PC-9 (cell line): ENCODE measurements around the gene ANKRD24. TPM values are rescaled to one million over a fixed set of nuclear protein-coding genes. Genes with fewer than 3 reads are reported as not detected.
A peak's percentile ranks its signal among the peaks of the same experiment; 100 is the strongest.

Source experiments
- BruUV-seq: library from RNA; stranded (reverse); fragments of 400-500 nt; replicated peaks from 2 replicates; lab custom pipeline; 2021; lab: Mats Ljungman, UMichigan
- CTCF ChIA-PET: fragments of 300-600 bp; sonication (Branson Sonifier 250); formaldehyde crosslinking; loops from one replicate; lab custom pipeline; 2022; ENCODE audit warnings: antibody characterized with exemption; lab: Charles Lee
- POLR2A ChIA-PET: fragments of 300-600 bp; sonication (Branson Sonifier 250); formaldehyde crosslinking; loops from one replicate; lab custom pipeline; 2022; ENCODE audit warnings: antibody characterized with exemption; ENCODE audit not compliant: unreplicated experiment; lab: Charles Lee
- DNase-seq, 2 experiments: peaks; one replicate each; pipeline versions ENCODE4 v3.0.0 to v3.0.0-alpha.2; 2015 to 2022; ENCODE audit warnings: mixed read lengths in 1 of 2
- H2AFZ ChIP-seq: fragments of 200-600 bp; sonication (generic); 2 replicates; pipeline ENCODE4 v1.8.1; 2017; ENCODE audit warnings: antibody characterized with exemption
- H3F3A ChIP-seq: fragments of 200-600 bp; sonication (generic); 2 replicates; pipeline ENCODE4 v1.8.1; 2017; ENCODE audit warnings: antibody characterized with exemption, mild to moderate bottlenecking, low read depth; ENCODE audit not compliant: insufficient read depth
- H3K27ac ChIP-seq: fragments of 200-600 bp; sonication (generic); 2 replicates; pipeline ENCODE4 v1.6.1; 2016; ENCODE audit warnings: mixed run types
- H3K27me3 ChIP-seq: fragments of 200-600 bp; sonication (generic); 2 replicates; pipeline ENCODE4 v1.6.1; 2016; ENCODE audit warnings: low read depth, mixed run types; ENCODE audit not compliant: insufficient read depth
- H3K36me3 ChIP-seq: fragments of 200-600 bp; sonication (generic); 2 replicates; pipeline ENCODE4 v1.6.1; 2016; ENCODE audit warnings: low read depth, mixed run types
- H3K4me1 ChIP-seq: fragments of 200-600 bp; sonication (generic); replicated peaks from 2 replicates; pipeline ENCODE4 v1.6.1; 2016; ENCODE audit warnings: mixed run types; ENCODE audit not compliant: insufficient read depth
- H3K4me2 ChIP-seq: fragments of 200-600 bp; sonication (generic); 2 replicates; pipeline ENCODE4 v1.6.1; 2017; ENCODE audit warnings: mixed run types
- H3K4me3 ChIP-seq: fragments of 200-600 bp; sonication (generic); 2 replicates; pipeline ENCODE4 v1.6.1; 2016; ENCODE audit warnings: mixed run types
- H3K79me2 ChIP-seq: fragments of 200-600 bp; sonication (generic); 2 replicates; pipeline ENCODE4 v1.6.1; 2017; ENCODE audit warnings: low read depth, mixed run types
- H3K9me2 ChIP-seq: fragments of 200-600 bp; sonication (generic); 2 replicates; pipeline ENCODE4 v1.8.1; 2017; ENCODE audit warnings: mild to moderate bottlenecking; ENCODE audit not compliant: insufficient read depth
- H3K9me3 ChIP-seq: fragments of 200-600 bp; sonication (generic); 2 replicates; pipeline ENCODE4 v1.8.1; 2016; ENCODE audit warnings: low read depth; ENCODE audit not compliant: insufficient read depth
- H4K20me1 ChIP-seq: fragments of 200-600 bp; sonication (generic); 2 replicates; pipeline ENCODE4 v1.8.1; 2017; ENCODE audit not compliant: insufficient read depth
- EZH2 ChIP-seq: fragments of 200-600 bp; sonication (generic); IDR thresholded peaks from 2 replicates; pipeline ENCODE4 v1.8.0; 2017; ENCODE audit warnings: antibody characterized with exemption, low read depth
- intact Hi-C: fragments of 100-400 bp; cut with micrococcal nuclease; formaldehyde crosslinking; loops from one replicate; pipeline ENCODE4 v1.10.0; 2022; ENCODE audit not compliant: unreplicated experiment
- total RNA-seq: library from RNA; stranded (reverse); gene quantifications from 2 replicates; pipeline ENCODE4 v1.2.3, GENCODE V29; 2021
- TF ChIP-seq, protein P1 (sequence below): fragments of 200-600 bp; sonication (generic); conservative IDR thresholded peaks from 2 replicates; pipeline ENCODE4 v1.6.1; 2017; ENCODE audit warnings: mixed run types, antibody characterized with exemption, mild to moderate bottlenecking, moderate library complexity

Gene ANKRD24
- total RNA-seq, 1 experiment from 2014 or later: 0.79 TPM

- no peak for DNase-seq
- H3F3A ChIP-seq: no peaks in the 10 kb centered on the region
- CTCF ChIA-PET: interaction anchor here (0.7 kb wide), 1 partner anchor 83 kb away, joined by 3 read pairs; no protein-coding TSS in a partner anchor
- H3K27me3 ChIP-seq: no peaks in the 10 kb centered on the region
- TF ChIP-seq, protein P1, sequence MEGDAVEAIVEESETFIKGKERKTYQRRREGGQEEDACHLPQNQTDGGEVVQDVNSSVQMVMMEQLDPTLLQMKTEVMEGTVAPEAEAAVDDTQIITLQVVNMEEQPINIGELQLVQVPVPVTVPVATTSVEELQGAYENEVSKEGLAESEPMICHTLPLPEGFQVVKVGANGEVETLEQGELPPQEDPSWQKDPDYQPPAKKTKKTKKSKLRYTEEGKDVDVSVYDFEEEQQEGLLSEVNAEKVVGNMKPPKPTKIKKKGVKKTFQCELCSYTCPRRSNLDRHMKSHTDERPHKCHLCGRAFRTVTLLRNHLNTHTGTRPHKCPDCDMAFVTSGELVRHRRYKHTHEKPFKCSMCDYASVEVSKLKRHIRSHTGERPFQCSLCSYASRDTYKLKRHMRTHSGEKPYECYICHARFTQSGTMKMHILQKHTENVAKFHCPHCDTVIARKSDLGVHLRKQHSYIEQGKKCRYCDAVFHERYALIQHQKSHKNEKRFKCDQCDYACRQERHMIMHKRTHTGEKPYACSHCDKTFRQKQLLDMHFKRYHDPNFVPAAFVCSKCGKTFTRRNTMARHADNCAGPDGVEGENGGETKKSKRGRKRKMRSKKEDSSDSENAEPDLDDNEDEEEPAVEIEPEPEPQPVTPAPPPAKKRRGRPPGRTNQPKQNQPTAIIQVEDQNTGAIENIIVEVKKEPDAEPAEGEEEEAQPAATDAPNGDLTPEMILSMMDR: peak; percentile 57
- no peak for TF ChIP-seq EZH2
- no peaks in the 10 kb centered on the region for H3K79me2 ChIP-seq
- POLR2A ChIA-PET: no interaction called here
- no peaks in the 10 kb centered on the region for H3K9me3 ChIP-seq
- no peaks in the 10 kb centered on the region for H3K4me1 ChIP-seq
- H4K20me1 ChIP-seq: no peaks in the 10 kb centered on the region
- no peak overlapping the region for H3K4me3 ChIP-seq
- no peaks in the 10 kb centered on the region for H3K9me2 ChIP-seq
- intact Hi-C loops: loop anchor here (5.0 to 10.0 kb wide), 2 partner anchors 57 to 875 kb away; no protein-coding TSS in a partner anchor
- no peak overlapping the region for H3K27ac ChIP-seq
- no peak overlapping the region for H2AFZ ChIP-seq
- H3K36me3 ChIP-seq: no peaks in the 10 kb centered on the region
- peak overlapping the region; percentile 40 for H3K4me2 ChIP-seq
- no TSS peak for BruUV-seq
Observed at GRCh38 chr19:4199699-4200293, 17.3 kb downstream of the ANKRD24 start.

GRCh38 chr19:4200940-4201542 is 18.6 kb downstream of the ANKRD24 start:
- Histone ChIP-seq H3K79me2 (no peaks in the 10 kb centered on the region), H3K4me2 (no peak overlapping the region), H3K9me3 (no peaks in the 10 kb centered on the region), H3F3A (no peaks in the 10 kb centered on the region), H3K36me3 (no peaks in the 10 kb centered on the region), H3K9me2 (no peaks in the 10 kb centered on the region), H4K20me1 (no peaks in the 10 kb centered on the region), H3K4me1 (no peaks in the 10 kb centered on the region), H3K4me3 (no peak overlapping the region), H3K27me3 (no peaks in the 10 kb centered on the region), H2AFZ (no peak overlapping the region), H3K27ac (no peak overlapping the region)
- DNase-seq: no peak
- intact Hi-C loops: loop anchor here (5.0 to 10.0 kb wide), 2 partner anchors 59 to 876 kb away; no protein-coding TSS in a partner anchor
- ChIA-PET CTCF (interaction anchor here (0.6 kb wide), 1 partner anchor 200 kb away, joined by 7 read pairs; no protein-coding TSS in a partner anchor), POLR2A (no interaction called here)
- no peak for TF ChIP-seq EZH2
- no TSS peak for BruUV-seq

- Histone ChIP-seq H3F3A (no peaks in the 10 kb centered on the region), H4K20me1 (no peaks in the 10 kb centered on the region), H3K79me2 (no peaks in the 10 kb centered on the region), H3K9me3 (no peaks in the 10 kb centered on the region), H3K27me3 (no peaks in the 10 kb centered on the region), H3K4me1 (no peaks in the 10 kb centered on the region), H3K36me3 (no peaks in the 10 kb centered on the region), H3K4me2 (no peak overlapping the region), H3K27ac (no peak overlapping the region), H3K9me2 (no peaks in the 10 kb centered on the region), H2AFZ (no peak overlapping the region), H3K4me3 (no peak overlapping the region)
- intact Hi-C loops: loop anchor here (5.0 to 10.0 kb wide), 2 partner anchors 59 to 877 kb away; no protein-coding TSS in a partner anchor
- ChIA-PET POLR2A (no interaction called here), CTCF (interaction anchor here (0.6 kb wide), 1 partner anchor 906 kb away, joined by 4 read pairs; no protein-coding TSS in a partner anchor)
- no peak for DNase-seq
- BruUV-seq: no TSS peak
- TF ChIP-seq, protein P1: no peak
- TF ChIP-seq EZH2: no peak
Observed at GRCh38 chr19:4201798-4202197, 19.3 kb downstream of the ANKRD24 start.
